Sigmoid colon (tissue), 7 donors: ENCODE measurements around the gene CSF3R. TPM values are rescaled to one million over a fixed set of nuclear protein-coding genes. Genes with fewer than 3 reads are reported as not detected.

Source experiments
- DNase-seq: peaks from one replicate; pipeline ENCODE4 v3.0.0-alpha.2; 2019
- H3K27ac ChIP-seq, 4 donors: fragments of 200-600 bp; sonication (generic); one replicate each; pipeline ENCODE4 v1.5.1; 2016 to 2019; ENCODE audit warnings: mild to moderate bottlenecking in 1 of 4
- H3K27me3 ChIP-seq, 3 donors: fragments of 200-600 bp; sonication (generic); one replicate each; pipeline ENCODE4 v1.5.1; 2019; ENCODE audit warnings: mild to moderate bottlenecking in 1 of 3
- H3K36me3 ChIP-seq, 4 donors: fragments of 200-600 bp; sonication (generic); one replicate each; pipeline ENCODE4 v1.5.1; 2016 to 2019
- H3K4me1 ChIP-seq, 4 donors: fragments of 200-600 bp; sonication (generic); one replicate each; pipeline ENCODE4 v1.5.1; 2017 to 2019
- H3K4me3 ChIP-seq, 4 donors: fragments of 200-600 bp; sonication (generic); one replicate each; pipeline ENCODE4 v1.5.1; 2017 to 2019; ENCODE audit warnings: mild to moderate bottlenecking in 2 of 4, moderate library complexity in 1 of 4
- H3K9me3 ChIP-seq, 4 donors: fragments of 200-600 bp in 3 of 4; sonication (generic) in 3 of 4; one replicate each; pipeline versions ENCODE4 v1.5.1 to v1.6.1; 2013 to 2019
- EP300 ChIP-seq, 4 donors: sonication (generic); formaldehyde crosslinking; IDR thresholded peaks; one replicate each; pipeline ENCODE4 v1.6.1; 2017; ENCODE audit warnings: antibody characterized with exemption in 4 of 4
- POLR2A ChIP-seq, 2 donors: fragments of 450-650 bp; IDR thresholded peaks; one replicate each; pipeline ENCODE4 v1.6.1; 2016; ENCODE audit warnings: antibody characterized with exemption in 2 of 2, mild to moderate bottlenecking in 2 of 2, moderate library complexity in 2 of 2
- POLR2AphosphoS5 ChIP-seq, 4 donors: sonication (generic); formaldehyde crosslinking; IDR thresholded peaks; one replicate each; pipeline ENCODE4 v1.6.1; 2017; ENCODE audit warnings: antibody characterized with exemption in 4 of 4
- WGBS, 2 donors: extraction: QIAGEN DNeasy Blood & Tissue Kit; methylation state at CpG; one replicate each; pipeline ENCODE4 v1.1.7; 2013; 5-methylcytosine and 5-hydroxymethylcytosine counted together
- intact Hi-C: fragments of 100-400 bp; cut with DNase I; formaldehyde crosslinking; loops from one replicate; pipeline ENCODE4 v1.15.1; 2023
- polyA plus RNA-seq, 3 donors: library from polyadenylated mRNA; stranded (reverse); fragments of 200-250 nt; gene quantifications; one replicate each; pipeline ENCODE4 v1.2.3, GENCODE V29; 2013
- total RNA-seq, 4 donors: library from RNA; depleted of rRNA; stranded (reverse); fragments of >200 nt; gene quantifications; one replicate each; pipeline ENCODE4 v1.1.0, GENCODE V29; 2016
- TF ChIP-seq, protein P1 (sequence below), 4 experiments: fragments of 450-650 bp in 3 of 4; fragments of 200-600 bp in 1 of 4; IDR thresholded peaks; one replicate each; pipeline ENCODE4 v1.5.1; 2016 to 2019; ENCODE audit warnings: antibody characterized with exemption in 4 of 4, mild to moderate bottlenecking in 3 of 4, moderate library complexity in 2 of 4
- donor health status: healthy with polysubstance abuse.
- donor health status: Bipolar disorder and iron deficiency.
- donor health status: healthy.

The CSF3R gene
- total and polyA plus RNA-seq, 7 donors = 3.9 to 9.1 (median 7.5) TPM

DNA sequence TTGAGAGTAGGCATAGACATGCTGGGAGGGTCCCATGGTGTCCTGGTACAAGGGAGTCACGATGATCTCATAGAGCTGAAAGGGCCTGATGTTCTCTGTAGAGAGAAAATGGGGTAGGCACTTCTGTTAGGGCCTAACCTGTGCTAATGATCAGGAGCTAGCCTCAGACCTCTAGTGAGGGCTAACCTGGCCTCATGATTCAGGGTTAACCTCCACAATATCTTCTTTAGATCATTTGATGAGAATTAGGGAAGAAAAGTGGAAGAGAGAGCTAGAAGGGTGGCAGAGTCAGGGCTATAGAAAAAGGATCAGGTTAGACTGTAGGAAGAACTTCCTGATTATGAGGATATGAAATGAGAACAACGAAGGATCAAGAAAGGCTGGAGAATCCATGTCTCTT, 13.6 kb downstream of the CSF3R start:
- H3K4me1 ChIP-seq = peaks cover 0 to 7% (median 3%) of the 10 kb centered on the region in 4 donors
- no peak overlapping the region for H3K4me3 ChIP-seq
- TF ChIP-seq, protein P1, sequence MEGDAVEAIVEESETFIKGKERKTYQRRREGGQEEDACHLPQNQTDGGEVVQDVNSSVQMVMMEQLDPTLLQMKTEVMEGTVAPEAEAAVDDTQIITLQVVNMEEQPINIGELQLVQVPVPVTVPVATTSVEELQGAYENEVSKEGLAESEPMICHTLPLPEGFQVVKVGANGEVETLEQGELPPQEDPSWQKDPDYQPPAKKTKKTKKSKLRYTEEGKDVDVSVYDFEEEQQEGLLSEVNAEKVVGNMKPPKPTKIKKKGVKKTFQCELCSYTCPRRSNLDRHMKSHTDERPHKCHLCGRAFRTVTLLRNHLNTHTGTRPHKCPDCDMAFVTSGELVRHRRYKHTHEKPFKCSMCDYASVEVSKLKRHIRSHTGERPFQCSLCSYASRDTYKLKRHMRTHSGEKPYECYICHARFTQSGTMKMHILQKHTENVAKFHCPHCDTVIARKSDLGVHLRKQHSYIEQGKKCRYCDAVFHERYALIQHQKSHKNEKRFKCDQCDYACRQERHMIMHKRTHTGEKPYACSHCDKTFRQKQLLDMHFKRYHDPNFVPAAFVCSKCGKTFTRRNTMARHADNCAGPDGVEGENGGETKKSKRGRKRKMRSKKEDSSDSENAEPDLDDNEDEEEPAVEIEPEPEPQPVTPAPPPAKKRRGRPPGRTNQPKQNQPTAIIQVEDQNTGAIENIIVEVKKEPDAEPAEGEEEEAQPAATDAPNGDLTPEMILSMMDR (IDR thresholded peaks at IDR 0.05) = no peak
- no peak for TF ChIP-seq POLR2AphosphoS5 (IDR thresholded peaks at IDR 0.05)
- no peak for TF ChIP-seq EP300 (IDR thresholded peaks at IDR 0.05)
- H3K27me3 ChIP-seq = no peaks in the 10 kb centered on the region
- no peak overlapping the region for H3K27ac ChIP-seq
- no peaks in the 10 kb centered on the region for H3K9me3 ChIP-seq
- whole genome bisulfite sequencing, 2 donors = 78 to 91% methylated on average over 2 of the region's 2 CpGs
- H3K36me3 ChIP-seq = no peaks in the 10 kb centered on the region
- DNase-seq = no peak
- intact Hi-C loops = no loop called here

DNA sequence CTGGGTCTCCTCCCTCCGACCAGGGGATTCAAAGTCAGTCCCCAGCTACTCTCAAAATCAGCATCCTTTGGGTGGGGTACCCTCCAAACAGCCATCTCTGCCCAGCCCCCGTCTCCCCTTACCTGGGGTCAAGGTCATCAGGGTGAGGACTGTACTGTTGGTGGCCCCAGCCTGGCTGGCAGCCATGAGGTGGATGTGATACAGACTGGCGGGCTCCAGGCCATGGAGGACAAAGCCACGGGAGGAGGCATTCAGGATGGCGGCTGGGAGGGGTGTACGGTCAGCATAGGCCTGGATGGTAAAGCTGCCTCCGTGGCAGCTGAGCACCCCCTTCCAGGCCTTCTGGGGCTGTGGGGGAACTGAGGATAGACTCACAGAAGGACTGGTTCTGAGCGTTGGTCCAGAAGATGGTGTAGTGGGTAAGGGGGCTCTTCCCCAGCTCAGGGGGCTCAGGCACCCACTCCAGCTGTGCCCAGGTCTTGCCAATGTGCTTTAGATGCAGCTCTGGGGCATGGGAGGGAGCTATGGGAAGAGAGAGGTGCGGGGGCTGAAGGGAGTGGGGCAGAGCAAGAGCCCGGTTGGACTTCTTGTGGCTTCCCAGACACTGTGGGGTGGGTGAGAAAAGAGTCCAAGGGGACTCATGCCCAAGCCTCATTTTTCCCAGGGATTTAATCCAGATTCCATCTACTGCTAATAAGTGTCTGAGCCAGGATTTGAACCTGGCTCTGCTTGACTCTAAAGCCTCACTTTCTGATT, 14.8 kb downstream of the CSF3R start:
- TF ChIP-seq EP300 (IDR thresholded peaks at IDR 0.05) = no peak
- no peak for TF ChIP-seq POLR2A (IDR thresholded peaks at IDR 0.05)
- intact Hi-C loops = no loop called here
- Histone ChIP-seq H3K9me3 (no peaks in the 10 kb centered on the region), H3K36me3 (no peaks in the 10 kb centered on the region), H3K4me1 (peaks cover 0 to 16% (median 12%) of the 10 kb centered on the region in 4 donors), H3K27ac (no peak overlapping the region), H3K4me3 (no peak overlapping the region), H3K27me3 (no peaks in the 10 kb centered on the region)
- 88 to 93% methylated on average over 10 of the region's 10 CpGs for WGBS, 2 donors
- DNase-seq = no peak

DNA sequence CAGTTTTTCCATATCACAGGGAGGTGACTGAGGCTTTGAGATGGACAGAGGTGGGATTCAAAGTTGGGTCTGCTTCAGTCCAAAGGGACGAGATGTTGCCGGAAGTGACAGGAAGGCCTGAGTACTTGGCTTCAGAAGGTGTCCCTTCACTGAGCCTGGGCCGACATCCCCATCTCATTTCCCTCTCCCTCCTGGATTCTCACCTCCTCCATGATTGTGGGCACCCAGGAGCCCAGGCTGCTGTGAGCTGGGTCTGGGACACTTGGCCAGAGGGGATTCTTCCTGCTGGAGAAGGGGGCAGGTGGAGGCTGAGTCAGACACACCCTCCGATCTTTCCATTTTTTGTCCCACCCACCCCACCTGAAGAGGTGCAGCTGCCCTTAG, 15.7 kb downstream of the CSF3R start:
- H3K36me3 ChIP-seq = peaks cover 0 to 3% (median 0%) of the 10 kb centered on the region in 4 donors
- no peak overlapping the region for H3K4me3 ChIP-seq
- 92 to 96% methylated on average over 4 of the region's 4 CpGs for WGBS, 2 donors
- peaks cover 0 to 25% (median 20%) of the 10 kb centered on the region in 4 donors for H3K4me1 ChIP-seq
- no peaks in the 10 kb centered on the region for H3K27me3 ChIP-seq
- H3K27ac ChIP-seq = no peak overlapping the region
- no peak for TF ChIP-seq POLR2A (IDR thresholded peaks at IDR 0.05)
- TF ChIP-seq, protein P1 (IDR thresholded peaks at IDR 0.05) = no peak
- TF ChIP-seq POLR2AphosphoS5 (IDR thresholded peaks at IDR 0.05) = no peak
- TF ChIP-seq EP300 (IDR thresholded peaks at IDR 0.05) = no peak
- no peaks in the 10 kb centered on the region for H3K9me3 ChIP-seq
- intact Hi-C loops = no loop called here
- no peak for DNase-seq

DNA sequence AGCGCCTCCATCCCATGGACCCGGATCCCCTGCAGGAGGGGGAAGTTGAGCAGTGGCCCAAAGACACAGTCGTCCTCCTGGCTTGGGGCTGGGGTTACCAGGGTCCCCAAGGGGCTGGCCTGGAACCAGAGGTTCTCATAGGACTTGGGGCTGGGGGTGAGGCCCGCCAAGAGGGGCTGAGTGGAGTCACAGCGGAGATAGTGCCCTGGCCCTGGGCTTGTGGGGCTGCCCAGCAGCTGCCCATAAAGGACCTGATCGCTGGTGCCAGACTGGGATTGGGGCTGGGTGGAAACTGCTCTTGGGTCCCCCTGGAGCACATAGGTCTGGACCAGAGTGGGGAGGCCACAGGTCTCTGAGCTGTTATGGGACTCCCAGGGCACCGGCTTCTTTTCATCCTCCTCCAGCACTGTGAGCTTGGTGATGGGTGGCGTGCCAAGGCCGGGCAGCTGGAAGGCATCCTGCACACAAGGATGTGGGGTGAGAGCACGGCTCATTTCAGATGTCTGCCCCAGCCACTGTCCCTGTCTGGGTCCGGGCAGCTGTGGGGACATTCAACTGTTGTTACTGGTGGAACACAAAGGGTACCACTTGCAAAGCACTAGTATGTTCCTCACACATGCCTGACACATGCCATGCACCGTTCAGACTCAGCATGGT, 16.2 kb downstream of the CSF3R start:
- Histone ChIP-seq H3K4me3 (no peak overlapping the region), H3K4me1 (peaks cover 0 to 25% (median 20%) of the 10 kb centered on the region in 4 donors), H3K36me3 (peaks cover 0 to 9% (median under 1%) of the 10 kb centered on the region in 4 donors), H3K9me3 (no peaks in the 10 kb centered on the region), H3K27ac (no peak overlapping the region), H3K27me3 (no peaks in the 10 kb centered on the region)
- intact Hi-C loops = no loop called here
- TF ChIP-seq, protein P1 (IDR thresholded peaks at IDR 0.05) = no peak
- TF ChIP-seq POLR2A (IDR thresholded peaks at IDR 0.05) (no peak), POLR2AphosphoS5 (IDR thresholded peaks at IDR 0.05) (no peak), EP300 (IDR thresholded peaks at IDR 0.05) (no peak)
- 93% methylated on average over 12 of the region's 12 CpGs for WGBS, 2 donors
- DNase-seq = no peak

DNA sequence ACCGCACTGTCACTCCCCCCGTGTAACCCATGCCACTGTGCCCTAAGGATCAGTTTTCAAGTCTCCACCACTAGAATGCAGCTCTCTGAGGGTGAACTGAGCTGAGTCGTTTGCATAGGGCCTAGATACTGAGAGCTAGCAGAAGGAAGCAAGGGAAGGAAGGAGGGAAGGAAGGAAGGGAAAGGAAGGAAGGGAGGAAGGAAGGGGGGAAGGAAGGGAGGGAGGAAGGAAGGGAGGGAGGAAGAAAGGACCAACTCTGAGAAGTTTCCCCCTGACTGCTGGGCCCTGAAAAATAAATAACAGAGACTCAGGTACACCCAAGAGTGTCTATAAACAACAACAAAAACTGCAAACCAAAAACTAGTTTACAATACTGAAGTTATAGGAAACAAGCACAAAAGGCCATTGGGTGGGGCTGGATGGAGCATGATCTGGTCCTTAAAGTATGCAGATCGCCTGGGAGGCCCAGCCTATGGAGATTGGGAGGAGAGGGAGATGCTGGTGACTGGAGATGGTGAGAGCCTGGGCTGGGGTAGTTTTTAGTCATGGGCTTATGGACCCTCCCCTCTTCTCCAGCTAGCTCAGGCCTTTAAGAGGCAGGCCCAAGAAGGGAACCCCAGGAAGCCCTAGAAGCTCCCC, 16.9 kb downstream of the CSF3R start:
- TF ChIP-seq, protein P1 (IDR thresholded peaks at IDR 0.05) = no peak
- TF ChIP-seq EP300 (IDR thresholded peaks at IDR 0.05) (no peak), POLR2AphosphoS5 (IDR thresholded peaks at IDR 0.05) (no peak), POLR2A (IDR thresholded peaks at IDR 0.05) (no peak)
- Histone ChIP-seq H3K27ac (no peak overlapping the region), H3K9me3 (no peaks in the 10 kb centered on the region), H3K4me1 (peaks cover 0 to 25% (median 20%) of the 10 kb centered on the region in 4 donors), H3K36me3 (peaks cover under 1 to 15% (median 6%) of the 10 kb centered on the region in 4 donors), H3K4me3 (no peak overlapping the region), H3K27me3 (no peaks in the 10 kb centered on the region)
- DNase-seq = no peak
- intact Hi-C loops = no loop called here
- 77 to 79% methylated on average over 4 of the region's 4 CpGs for WGBS, 2 donors
